HL-60 (cell line): ENCODE data around the gene RICTOR.

Source experiments
- GABPA ChIP-seq: IDR thresholded peaks from 2 replicates; pipeline ENCODE4 v1.6.1; 2012; ENCODE audit warnings: low read depth
- TF ChIP-seq, protein P1 (sequence below): IDR thresholded peaks from one replicate; pipeline ENCODE4 v1.5.1; 2011; ENCODE audit warnings: low read length, control low read depth, inconsistent platforms; ENCODE audit not compliant: insufficient read depth

DNA sequence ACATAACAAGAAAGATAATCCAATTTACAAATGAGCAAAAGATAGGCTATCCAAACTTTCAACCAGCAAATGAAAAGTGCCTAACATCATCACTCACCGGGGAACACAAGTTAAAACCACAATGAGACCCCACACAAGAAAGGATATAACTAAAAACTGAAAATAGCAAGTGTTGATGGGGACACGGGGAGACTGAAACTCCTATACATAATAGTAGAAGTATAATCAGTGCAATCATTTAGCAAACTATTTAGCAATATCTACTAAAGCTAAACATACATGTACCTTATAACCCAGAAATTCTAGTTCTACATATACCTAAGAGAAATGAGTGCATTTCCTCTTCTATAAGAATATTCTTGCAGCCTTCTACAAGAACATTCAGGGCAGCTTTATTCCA lies 72.5 kb downstream of the RICTOR start:
- TF ChIP-seq, protein P1, sequence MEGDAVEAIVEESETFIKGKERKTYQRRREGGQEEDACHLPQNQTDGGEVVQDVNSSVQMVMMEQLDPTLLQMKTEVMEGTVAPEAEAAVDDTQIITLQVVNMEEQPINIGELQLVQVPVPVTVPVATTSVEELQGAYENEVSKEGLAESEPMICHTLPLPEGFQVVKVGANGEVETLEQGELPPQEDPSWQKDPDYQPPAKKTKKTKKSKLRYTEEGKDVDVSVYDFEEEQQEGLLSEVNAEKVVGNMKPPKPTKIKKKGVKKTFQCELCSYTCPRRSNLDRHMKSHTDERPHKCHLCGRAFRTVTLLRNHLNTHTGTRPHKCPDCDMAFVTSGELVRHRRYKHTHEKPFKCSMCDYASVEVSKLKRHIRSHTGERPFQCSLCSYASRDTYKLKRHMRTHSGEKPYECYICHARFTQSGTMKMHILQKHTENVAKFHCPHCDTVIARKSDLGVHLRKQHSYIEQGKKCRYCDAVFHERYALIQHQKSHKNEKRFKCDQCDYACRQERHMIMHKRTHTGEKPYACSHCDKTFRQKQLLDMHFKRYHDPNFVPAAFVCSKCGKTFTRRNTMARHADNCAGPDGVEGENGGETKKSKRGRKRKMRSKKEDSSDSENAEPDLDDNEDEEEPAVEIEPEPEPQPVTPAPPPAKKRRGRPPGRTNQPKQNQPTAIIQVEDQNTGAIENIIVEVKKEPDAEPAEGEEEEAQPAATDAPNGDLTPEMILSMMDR, result no peak
- TF ChIP-seq GABPA, result no peak
